Measurements from ENCODE around the gene TMEM150A.
"Not testable (repeated sequence)": the region's sequence is repeated elsewhere in the genome, so short reads cannot be mapped to it uniquely, and the experiment has no call there.

The TMEM150A gene, protein sequence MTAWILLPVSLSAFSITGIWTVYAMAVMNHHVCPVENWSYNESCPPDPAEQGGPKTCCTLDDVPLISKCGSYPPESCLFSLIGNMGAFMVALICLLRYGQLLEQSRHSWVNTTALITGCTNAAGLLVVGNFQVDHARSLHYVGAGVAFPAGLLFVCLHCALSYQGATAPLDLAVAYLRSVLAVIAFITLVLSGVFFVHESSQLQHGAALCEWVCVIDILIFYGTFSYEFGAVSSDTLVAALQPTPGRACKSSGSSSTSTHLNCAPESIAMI

DNA sequence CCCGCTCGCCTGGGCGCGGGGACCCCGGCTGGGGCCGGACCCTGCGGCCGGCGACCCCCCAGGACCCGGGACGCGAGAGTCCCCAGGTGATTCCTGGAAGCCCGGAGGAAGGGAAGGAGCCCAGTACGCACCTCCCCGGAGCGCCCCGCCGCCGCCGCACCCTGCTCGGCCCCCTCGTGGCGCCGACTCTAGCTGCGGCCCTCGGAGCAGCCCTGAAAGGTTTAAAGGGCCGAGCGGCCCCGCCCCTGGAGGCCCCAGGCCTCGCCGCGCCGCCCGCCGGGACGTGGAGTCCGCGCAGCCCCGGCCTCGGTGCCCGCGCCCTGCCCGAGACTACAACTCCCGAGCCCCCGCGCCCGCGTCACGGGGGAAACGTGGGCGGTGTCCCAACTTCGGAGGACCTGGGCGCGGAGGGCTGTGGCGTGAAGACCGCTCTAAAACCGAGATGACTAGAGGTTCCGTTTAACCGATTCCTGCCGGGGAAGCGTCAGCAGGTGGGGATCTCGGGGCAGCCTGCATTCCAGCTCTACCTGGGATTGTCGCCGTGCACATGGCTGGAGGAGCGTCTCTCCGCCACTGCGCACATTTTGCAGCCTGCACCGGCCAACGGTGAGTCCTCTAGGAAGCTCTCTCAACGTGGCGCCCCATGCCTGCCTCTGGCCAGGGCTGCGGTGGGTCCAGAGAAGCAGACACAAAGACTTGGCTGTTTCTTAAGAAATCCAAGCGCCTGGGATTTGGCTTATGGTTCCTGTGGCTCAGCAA, at the start of gene TMEM150A:
Gene TMEM150A, minus strand, starts transcription at position 223 of the 759 bp plus-strand sequence. CDS start 750 bp downstream, outside the sequence.
- peak; percentile 87 for DNase-seq

DNA sequence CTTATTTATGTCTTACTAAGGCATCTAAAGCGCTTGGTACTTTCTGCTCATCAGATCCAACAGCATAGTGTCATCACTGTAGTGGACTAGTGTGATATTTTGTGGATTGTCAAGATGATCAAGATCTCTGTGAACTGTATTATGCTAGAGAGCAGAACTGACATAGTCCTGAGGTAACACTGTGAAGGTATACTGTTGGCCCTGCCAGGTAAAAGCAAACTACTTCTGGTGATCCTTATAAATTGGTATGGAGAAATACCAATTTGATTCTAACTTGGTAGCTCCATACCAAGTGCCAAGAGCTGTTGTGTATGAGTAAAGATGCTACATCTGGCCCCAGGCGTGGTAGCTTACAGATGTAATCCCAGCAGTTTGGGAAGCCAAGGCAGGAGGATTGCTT, 49.6 kb upstream of the TMEM150A start:
- DNase-seq, result no peak

DNA sequence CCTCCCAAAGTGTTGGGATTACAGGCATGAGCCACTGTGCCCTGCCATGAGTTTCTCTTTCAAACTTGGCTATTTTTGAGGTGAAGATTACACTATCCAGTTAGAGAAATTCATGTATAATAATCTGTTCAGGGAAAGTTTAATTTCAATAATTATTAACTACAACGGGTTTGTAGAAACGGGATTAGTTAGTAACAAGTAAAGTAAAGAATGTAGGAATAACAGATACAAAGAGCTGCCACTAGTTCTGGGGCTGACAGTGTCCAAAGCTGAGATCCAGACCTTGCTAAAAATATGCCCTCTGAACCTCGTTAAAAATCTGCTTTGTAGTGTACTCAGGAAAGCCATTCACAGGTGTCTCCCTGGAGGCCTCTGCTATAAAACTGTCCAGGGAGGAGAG, 48.6 kb upstream of the TMEM150A start:
- no peak for DNase-seq

DNA sequence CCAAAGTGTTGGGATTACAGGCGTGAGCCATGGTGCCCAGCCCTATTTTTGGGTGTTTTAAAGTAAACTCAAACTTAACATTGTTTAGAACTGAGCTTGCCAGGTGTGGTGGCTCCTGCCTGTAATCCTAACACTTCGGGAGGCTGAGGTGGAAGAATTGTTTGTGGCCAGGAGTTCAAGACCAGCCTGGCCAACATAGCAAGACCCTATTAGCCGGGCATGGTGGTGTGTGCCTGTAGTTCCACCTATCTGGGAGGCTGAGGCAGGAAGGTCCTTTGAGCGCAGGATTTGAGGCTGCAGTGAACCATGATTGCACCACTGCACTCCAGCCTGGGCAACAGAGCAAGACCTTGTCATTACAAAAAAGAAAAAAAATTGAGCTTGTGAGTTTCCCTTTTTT, 48.0 kb upstream of the TMEM150A start:
- no peak for DNase-seq

DNA sequence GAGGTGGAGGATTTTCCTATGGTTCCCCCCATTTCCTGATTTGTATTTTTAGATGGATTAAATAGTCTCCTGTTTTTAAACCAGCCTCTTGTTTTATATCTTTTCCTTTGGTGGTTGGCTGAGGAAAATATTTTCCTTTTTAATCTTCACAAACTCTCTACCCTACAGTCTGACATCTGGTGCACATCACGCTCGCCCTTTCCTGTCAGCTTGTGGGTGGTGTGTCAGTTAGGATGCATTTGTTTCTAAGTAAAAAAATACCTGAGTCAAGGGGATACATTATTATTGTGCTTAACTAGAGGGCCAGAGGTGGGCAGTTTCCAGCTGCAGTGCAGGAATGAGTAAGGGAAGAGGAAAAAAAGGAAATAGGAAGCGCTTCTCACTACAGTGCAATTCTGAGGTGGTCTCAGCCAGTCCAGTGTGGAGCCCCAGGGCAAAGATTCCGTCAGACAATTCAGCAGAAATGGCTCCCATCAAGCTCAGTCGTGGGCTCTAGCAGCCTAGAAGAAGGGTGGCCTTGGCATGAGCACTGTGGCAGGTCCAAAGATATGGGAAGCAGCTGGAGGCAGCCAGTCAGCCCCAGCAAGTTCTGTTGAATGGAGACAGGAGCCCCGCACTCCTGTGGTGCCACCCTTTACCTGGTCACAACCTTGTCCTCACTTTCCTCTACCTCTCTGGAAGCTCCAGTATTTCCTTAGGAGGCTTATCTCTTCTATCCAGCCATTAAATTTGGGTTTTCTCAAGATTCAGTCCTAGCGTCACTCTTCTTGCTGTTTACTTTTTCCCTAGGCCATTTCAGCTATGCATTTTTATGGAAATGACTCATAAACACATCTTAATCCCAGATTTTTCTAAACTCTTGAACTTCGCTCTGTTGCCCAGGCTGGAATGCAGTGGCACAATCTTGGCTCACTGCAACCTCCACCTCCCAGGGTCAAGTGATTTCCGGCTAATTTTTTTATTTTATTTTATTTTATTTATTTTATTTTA, 47.0 kb upstream of the TMEM150A start:
- DNase-seq, result peak; percentile 30

DNA sequence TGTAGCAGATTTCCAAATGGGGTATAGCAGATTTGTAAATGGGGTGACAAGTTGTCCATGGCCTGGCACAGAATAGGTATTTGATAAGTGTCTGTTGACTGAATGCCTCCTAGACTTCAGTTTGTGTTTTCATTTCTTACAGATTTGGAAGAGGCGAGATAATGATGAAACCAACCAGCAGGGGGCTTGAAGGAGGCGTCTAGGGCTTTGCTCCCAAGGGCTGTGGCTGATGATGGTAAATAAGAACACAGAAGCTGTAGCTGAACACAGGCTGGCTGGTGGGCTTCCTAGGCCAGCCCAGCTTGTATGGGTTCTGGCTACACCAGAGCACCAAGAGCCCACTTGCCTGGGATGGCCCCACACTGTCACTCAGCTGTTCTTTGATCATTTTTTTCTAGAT, 46.1 kb upstream of the TMEM150A start:
- DNase-seq, result peak; percentile 52

DNA sequence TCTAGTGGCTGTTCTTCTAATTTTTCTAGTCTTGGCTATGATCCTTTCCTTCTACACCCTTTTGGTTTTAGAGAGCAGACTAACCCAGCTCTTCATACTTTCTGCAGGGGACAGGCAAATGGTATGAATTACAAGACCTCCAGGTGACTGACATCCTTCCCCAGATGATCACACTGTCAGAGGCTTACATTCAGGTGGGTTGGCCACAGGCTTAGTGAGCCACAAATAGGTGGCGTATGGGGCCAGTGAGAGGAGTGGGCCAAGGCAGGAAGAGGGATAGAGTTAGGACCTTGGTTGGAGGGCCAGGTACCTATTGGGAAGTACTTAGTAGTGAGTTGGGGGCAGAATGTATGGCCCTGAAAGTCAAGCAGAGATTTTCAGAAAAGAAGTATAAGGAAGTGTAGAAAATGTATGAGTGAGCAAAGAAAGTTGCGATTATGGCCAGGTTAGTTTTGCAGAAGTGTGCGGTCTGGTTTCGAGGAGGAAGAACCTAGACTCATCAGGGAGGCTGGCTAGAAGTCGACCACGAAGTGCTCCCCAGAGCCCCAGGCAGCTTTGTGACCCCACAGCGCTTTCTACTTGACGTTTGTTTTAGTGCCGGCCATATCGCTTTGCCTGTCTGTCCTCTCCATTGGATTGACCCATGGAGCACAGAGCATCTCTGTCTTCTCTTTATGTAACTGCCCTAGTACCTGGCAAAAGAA, 45.5 kb upstream of the TMEM150A start:
- DNase-seq, result no peak

DNA sequence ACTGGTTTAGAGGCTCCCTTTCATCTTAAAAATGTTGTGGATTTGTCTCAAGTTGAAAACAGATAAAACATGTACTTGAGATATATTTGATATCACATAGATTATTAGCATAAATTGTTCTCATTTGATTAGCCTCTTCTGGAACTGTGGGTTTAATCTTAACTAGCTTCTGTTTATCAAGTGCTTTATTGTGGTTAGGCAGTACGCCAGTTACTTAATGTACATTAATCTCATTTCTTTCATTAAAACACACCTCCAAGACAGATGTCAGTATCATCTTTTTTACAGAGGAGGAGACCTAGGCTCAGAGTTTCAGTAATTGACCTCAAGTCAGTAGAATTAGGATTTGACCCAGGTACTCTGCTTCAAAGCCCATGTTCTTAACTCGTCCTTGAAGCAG, 43.7 kb upstream of the TMEM150A start:
- DNase-seq, result no peak

DNA sequence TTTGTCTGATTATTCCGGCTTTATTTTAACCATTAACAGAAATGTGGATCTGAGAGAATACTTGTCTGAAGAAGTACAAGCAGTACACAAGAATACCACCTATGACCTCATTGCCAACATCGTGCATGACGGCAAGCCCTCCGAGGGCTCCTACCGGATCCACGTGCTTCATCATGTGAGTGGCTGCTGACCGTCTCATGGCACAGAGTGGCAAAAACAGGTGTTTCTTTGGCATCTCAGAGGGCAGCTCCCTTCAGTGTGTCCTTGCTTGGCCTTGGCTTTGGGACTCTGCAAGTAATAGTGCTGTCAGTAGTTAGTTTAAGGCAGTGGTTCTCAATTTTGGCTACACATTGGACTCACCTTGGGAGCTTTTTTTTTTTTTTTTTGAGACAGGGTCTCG, 42.4 kb upstream of the TMEM150A start:
- DNase-seq, result no peak

DNA sequence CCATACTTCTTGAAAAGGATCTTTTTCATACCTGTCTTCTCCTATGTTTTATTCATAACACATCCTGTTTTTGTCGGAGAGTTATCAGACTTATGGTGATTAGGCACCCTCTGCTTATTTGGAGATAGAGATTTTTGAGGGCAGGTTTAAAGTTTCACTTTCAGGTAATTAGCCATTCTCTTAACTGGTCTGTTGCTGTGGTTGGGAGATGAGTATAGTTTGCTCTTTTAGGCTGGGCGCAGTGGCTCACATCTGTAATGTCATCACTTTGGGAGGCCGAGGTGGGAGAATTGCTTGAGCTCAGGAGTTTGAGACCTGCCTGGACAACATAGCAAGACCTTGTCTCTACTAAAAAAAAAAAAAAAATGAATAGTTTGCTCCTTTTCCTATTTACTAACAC, 40.2 kb upstream of the TMEM150A start:
- no peak for DNase-seq

DNA sequence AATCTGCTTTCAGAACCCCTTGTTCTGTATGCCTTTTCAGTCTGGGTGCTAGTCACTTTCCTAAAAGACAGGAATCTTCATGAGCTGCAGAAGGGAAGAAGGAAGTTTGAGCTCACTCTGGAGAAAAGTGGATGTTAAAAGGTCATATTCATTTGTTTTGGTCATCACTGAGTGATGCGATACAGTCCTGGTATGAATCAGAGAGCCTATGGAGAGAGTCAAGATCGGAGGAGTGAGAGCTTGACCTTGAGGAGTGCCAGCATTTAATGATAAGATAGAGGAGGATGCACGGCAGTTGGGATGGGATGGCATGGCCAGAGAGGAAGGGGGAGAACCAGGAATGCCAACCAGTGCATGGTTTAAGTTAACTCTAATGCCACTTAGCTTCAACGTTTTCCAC, 33.1 kb upstream of the TMEM150A start:
- DNase-seq, result no peak

DNA sequence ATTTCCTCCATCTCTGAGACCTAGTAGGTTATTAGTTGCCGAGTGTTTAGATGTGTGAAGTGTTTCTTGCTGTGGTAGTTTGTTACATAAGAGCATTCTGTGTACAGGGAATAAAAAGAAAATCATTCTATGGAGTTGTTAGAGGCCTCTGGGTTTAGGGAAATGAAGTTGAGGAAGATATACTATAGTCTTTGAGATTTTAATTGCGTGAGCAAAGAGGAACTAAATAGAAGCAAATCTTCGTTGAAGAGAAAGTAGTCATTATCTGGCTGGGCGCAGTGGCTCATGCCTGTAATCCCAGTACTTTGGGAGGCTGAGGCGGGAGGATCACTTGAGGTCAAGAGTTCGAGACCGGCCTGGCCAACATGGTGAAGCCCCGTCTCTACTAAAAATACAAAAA, 32.5 kb upstream of the TMEM150A start:
- DNase-seq, result no peak

DNA sequence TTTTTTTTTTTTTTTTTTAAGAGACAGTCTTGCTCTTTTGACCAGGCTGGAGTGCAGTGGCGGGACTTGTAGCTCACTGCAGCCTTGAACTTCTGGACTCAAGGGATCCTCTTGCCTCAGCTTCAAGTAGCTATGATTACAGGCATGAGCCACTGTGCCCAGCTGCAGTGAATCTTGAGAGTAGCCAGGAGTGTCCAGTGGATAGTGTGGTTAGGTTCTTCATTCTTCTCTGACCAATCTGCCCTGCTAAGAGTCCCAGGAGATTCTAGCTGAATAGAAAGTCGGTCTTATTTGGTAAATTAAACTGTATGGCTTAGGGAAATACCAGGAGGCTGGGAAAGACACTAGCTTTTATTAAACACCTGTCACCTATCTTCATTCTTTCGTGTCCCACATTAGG, 28.8 kb upstream of the TMEM150A start:
- DNase-seq, result no peak

DNA sequence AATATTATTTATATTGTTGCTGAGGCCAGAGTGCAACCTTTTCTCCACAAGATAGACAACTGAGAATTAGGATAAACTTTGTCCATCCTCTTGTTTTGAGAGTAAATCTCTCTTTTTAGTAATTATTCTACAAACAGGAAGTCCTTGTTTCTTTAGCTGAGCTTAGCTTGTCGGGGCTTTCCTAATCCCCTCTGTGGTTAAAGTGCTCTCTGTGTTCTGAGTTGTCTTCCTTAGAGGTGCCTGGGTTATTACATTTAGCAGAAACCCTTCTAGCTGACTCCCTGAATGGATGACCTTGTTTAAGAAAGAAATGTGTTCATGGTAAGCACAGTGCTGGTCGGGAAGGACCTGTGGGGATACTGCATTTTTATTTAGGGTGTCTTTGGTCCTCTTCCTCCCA, 26.2 kb upstream of the TMEM150A start:
- DNase-seq, result no peak

DNA sequence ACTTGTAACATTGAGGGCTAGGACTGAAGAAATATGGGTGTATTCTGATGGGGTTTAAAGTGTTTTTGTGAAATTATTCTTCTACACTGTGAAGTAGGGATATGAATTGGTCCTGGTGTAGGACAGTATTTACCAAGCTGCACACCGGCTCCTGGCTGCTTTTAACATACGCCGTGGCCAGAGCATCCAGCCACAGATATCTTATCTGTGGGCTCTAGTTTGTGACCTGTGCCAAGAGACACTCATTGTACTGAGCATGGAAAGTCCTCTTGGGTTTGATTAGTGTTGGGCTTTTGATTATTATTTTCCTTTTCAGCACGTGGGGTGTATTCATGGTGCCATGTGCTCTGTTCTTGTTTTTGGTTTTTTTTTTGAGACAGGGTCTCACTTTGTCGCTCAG, 21.5 kb upstream of the TMEM150A start:
- DNase-seq, result no peak

DNA sequence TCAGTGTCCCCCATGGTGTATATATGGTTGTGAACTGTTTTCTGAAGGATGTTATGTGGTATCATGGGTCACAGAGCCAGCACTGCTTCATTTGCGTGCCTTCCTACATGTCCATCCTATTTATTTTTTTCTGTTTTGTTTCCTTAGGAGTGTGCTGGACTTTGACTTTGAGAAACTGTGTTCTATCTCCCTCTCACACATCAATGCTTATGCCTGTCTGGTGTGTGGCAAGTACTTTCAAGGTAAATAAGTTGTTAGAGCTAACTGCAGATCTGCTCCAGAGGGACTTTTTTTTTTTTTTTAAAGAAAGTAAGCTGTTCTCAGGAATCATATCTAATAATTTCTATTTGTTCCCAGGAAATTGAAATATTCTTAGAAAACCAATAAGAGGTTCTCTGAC, 18.8 kb upstream of the TMEM150A start:
- DNase-seq, result no peak

DNA sequence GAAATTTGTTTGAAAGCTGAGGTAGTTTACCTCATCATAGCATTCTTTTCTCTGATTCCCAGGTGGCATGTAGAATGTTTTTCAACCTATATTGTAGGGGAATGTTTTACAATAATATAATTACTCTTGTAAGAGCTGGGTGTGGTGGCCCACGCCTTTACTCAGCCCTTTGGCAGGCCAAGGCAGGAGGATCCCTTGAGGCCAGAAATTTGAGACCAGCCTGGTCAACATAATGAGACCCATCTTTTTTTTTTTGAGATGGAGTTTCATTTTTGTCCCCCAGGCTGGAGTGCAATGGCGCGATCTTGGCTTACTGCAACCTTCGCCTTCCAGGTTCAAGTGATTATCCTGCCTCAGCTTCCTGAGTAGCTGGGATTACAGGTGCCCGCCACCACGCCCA, 17.1 kb upstream of the TMEM150A start:
- no peak for DNase-seq

DNA sequence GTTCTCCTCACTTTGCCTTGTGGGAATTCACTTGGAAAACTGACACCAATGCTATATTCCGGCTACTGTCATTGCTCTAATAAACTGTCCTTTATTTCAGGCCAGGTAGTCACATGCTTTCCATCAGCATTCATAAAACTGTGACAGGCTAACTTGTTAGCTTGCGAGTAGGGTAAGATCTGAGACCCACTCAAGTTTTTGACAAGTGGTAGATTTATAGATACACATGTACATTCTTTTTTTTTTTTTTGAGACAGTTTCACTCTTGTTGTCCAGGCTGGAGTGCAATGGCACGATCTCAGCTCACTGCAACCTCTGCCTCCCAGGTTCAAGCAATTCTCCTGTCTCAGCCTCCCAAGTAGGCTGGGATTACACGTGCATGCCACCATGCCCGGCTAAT, 15.2 kb upstream of the TMEM150A start:
- DNase-seq, result not testable (repeated sequence)

DNA sequence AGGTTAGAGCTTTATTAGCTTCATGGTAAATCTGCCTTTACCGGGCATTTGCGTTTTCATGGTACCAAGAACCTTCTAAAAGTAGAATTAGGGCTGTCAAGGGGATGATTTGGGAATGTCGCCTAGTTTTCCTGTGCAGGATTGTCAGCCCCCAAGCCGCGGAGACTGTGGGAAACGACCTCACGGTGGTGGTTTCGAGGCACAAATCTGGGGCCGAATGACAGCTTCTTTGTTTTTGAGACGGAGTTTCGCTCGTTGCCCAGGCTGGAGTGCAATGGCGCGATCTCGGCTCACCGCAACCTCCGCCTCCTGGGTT, 12.9 kb upstream of the TMEM150A start:
- DNase-seq, result no peak

DNA sequence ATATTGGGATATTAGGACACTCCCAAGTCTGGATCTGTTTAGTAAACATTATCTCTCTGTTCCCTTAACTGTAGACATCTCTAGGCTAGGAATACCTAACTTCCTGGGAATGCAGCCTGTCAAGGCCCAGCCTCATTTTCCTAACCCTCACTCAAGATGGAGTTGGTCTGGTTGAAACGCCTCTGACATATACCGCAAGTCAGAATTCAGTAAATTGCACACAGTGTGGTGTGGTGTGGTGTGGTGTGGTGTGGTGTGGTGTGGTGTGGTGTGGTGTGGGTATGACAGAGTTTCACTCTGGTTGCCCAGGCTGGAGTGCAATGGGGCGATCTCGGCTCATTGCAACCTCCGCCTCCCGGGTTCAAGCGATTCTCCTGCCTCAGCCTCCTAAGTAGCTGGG, 12.3 kb upstream of the TMEM150A start:
- not testable (repeated sequence) for DNase-seq

DNA sequence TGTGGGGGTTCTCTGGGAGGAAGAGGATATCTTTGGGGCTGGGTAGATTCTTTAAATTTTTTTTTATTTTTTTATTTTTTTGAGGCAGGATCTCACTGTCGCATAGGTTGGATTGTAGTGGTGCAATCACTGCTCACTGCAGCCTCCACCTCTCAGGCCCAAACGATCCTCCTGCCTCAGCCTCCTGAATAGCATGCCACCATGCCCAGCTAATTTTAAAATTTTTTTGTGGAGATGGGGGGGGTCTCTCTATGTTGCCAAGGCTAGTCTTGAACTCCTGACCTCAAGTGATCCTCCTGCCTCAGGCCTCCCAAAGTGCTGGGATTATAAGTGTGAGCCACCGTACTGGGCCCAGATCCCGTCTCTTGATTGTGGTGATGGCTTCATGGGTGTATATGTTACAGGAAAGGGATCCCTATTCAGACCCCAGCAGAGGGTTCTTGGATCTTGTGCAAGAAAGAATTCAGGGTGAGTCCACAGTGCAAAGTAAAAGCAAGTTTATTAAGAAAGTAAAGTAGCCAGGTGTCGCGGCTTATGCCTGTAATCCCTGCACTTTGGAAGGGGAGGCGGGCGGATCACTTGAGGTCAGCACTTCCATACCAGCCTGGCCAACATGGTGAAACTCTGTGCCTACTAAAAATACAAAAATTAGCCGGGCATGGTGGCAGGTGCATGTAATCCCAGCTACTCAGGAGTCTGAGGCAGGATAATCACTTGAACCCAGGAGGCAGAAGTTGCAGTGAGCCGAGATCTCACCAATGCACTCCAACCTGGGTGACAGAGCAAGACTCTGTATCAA, 11.4 kb upstream of the TMEM150A start:
- DNase-seq, result no peak
